ENCODE measurements around the gene GRIN3A.
"Not testable (repeated sequence)": the region's sequence is repeated elsewhere in the genome, so short reads cannot be mapped to it uniquely, and the experiment has no call there.

Gene GRIN3A

DNA sequence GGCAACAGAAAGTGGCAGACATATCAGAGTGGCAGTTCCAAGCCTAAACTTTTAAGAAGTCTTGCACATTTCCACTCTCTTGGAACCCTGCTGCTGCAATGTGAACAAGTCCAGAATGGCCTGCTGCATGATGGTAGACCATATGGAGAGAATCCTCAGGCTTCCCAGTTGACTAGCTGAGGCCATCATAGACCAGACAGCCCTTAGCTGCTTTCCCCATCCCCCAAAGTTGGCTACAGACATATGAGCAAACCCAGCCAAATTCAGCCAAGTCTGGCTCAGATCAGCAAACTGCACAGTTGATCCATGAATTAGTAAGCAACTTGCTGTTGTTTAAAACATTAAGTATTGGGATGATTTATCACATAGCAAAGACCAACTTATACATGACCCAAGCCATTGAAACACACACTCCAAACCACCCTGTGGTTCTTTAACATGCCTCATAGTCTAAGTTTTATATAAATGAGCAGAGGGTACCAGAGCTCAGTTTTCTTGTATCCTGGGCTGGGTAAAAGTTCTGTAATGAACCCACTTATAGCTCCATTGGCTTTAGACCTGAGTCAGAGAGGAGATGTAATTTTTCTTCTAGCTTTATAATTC is 163.6 kb downstream of the GRIN3A start:
- DNase-seq: no peak

DNA sequence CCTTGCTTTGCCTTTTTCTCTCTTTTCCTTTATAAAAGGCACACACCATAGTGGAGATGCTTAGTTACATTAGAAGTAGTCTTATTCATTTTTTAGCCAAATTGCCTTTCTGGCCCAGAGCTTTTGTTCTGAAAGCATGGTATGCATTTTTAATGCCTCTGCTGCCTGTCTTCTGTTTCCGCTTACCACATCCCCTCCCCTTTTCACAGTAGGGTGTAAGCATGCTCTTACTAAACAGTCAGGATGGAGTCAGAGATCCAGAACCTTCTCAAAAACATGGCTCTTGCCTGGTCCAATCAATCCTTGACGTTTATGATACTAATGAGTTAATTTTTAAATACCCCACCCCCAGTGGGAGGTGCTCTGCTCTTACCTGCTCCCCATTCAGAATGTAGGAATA is 166.1 kb downstream of the GRIN3A start:
- no peak for DNase-seq

DNA sequence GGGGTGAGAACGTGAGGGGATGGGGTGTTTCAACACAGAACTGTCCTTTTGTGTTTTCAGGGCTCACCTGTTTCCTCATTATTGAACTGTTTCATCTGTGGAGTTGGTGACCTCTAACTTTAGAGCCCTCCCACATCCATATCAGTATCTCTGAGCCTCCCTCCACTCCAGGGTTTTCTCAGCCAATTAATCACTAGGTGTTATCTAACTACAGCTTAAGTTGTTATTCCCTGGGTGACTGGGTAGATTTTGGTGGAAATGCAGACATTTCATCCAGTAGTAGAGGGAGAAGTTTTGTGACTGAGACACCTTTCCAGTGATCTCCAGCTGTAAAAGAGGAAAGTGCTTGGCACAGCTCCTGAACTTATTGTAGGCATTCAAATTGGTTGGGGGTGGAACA is 167.3 kb downstream of the GRIN3A start:
- no peak for DNase-seq

DNA sequence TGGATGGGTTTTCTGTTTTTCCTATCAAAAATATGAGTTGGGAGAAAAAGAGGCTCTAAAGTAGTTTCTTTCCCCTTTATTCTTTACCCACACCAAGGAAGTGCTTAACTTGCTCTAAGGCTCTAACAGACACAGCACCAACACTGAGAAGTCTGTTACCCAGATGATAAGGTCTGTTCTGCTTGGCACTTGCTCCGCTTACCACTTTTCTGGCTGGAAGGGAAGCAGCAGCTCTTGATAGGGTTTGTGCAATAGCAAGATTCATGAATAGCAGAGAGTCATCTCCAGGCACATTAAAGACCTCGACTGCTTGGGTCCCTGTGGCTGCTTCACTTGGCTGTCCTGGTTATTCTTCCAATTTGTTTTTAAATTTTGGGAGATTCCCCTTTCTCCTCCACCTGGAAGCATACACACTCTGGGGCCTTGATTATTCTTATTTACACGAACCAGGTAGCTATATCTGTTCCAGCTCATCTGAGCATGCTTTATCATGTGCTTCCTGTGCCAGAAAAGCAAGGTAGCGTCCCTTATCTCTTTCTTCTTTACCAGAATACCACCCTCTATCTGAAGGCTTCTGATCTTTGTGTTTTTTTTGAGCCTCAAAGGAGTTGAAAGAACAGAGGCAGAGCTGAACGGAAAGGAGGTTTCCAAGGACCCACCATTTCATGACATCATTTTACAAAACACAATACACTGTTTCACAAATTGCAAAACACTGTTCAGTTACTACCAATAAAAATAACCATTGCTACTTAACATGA is 168.5 kb downstream of the GRIN3A start:
- DNase-seq: no peak

DNA sequence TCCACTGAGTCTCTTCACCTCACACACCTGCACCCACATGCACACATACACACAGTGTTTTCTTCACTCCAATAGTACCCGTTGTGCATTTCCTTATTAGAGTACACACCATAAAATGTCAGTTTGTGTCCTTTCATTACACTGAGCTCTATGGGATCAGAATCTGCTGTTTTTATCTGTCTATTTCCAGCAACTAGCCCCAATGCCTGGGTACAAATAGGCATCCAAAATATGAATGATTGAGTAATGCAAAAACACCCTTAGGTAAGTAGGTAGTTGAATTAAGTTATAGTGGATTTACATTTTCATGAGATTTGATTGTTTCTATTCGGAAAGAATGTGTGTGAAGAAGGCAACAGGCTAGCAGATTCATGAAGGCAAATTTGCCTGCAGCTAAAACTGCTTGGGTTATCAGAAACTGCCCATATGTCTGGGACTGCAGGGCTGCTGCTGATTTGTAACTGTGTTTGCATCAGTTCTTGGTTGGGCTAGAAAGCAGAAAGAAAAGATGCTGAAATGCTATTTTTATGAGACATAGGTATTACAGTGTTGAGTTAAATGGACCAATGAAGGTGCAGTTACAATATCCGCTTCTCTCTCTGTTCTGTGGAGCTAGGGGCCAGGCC is 170.6 kb downstream of the GRIN3A start:
- no peak for DNase-seq

- DNase-seq: peak in 1 of 2 experiments; percentile 37
These were observed 171.3 kb downstream of the GRIN3A start for GRCh38 chr9:101566904-101567724.

DNA sequence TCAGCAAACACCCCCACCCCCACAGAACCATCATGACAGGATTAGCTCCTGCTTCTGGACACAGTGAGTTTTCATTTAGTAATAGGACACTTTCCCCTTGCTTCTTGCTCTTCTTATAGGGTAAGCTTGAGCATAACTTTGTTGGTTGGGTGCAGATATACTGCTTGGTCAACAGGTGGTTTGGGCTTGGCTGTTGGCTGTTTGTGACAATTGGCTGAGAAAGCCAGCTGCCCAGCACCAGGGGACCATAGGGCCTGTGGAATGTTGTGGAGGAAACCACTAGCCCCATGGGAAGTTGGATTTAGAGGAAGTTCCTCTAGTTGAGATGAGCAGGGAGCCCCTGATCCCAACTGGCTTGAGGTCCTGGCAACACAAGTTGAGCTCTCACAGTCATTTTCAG is 174.2 kb downstream of the GRIN3A start:
- no peak for DNase-seq

GRCh38 chr9:101562966-101563365 is 175.5 kb downstream of the GRIN3A start:
- DNase-seq: no peak

DNA sequence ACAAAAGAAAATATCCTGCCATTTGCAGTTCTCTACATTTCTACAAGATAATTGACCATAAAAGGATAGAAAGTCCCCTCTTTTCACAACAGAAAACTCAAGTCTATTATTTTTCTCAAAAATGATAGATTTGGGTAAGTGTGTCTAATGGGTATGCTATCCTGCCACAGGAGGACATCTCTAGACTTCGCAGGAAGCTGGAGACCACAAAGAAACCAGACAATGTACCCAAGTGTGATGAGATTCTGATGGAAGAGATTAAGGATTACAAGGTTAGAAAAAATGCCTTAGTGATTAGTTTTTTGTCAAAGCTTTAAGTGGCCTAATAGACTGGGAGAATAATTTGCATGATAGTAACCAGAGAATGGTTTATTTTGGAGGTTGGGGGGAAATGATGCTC is 176.7 kb downstream of the GRIN3A start:
- DNase-seq: no peak

DNA sequence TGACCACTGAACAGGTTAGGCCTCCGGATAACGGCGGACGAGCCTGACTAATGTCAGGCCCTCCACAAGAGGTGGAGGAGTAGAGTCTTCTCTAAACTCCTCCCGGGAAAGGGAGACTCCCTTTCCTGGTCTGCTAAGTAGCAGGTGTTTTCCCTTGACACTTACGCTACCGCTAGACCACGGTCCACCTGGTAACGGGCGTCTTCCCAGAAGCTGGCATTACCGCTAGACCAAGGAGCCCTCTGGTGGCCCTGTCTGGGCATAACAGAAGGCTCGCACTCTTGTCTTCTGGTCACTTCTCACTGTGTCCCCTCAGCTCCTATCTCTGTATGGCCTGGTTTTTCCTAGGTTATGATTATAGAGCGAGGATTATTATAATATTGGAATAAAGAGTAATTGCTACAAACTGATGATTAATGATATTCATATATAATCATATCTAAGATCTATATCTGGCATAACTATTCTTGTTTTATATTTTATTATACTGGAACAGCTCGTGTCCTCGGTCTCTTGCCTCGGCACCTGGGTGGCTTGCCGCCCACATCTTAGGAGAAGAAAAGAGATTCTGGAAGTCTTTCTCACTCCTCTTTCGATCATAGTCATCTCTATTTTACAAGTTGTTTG is 188.9 kb downstream of the GRIN3A start:
- DNase-seq: not testable (repeated sequence)

GRCh38 chr9:101543098-101543735 is 195.2 kb downstream of the GRIN3A start:
- no peak for DNase-seq

- DNase-seq: no peak
These were observed 198.4 kb downstream of the GRIN3A start for GRCh38 chr9:101540069-101540468.

- peak in 1 of 2 experiments; percentile 32 for DNase-seq
These were observed 201.5 kb downstream of the GRIN3A start for GRCh38 chr9:101536938-101537337.

GRCh38 chr9:101536351-101536750 is 202.1 kb downstream of the GRIN3A start:
- DNase-seq: no peak

DNA sequence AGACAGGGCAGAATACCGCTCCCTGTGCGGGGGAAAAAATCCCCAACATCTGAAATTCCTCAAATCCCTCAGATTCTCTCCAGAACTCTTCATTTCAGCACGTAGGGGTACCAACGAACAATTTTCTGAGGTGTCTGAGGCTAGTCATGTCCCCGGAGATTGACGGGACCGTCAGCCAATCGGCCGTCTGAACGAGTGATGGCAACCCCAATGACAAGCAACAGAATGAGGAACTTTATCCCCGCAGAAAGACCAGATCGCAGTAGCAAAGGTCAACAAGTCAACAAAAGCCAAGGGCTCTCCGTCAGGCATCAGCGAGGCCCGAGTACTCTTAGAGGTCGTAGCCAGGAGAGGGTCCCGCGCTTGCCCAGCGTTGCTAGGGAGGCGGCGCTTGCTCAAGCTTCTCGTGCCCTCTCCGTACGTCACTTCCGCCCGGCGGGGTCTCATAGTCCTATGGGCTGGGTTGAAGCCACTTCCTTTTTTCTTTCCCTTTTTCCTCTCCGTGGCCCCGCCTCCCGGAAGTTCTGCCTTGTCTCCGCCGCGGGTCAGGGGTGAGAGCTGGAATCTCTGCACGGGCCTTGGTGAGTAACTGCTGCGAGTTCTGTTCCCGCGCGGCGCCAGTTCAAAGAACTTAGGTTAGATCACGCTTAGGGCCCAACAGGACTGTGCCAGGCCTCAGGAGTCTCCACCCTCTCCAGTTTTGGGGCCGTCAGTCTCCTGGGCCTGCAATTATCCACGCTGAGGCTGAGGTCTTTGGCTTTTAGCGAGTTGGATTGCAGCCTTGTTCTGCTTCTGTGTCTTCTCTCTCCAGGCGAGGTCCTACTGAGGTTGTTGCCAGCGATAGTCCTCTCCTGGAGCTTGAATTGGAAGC is 204.9 kb downstream of the GRIN3A start, which contains the start of gene RNF20:
RNF20 (plus strand) TSS at position 520 of the 871 bp plus-strand sequence. CDS start 1,571 bp downstream, outside the sequence.
- peak; percentile 99 to 100 for DNase-seq

- DNase-seq: peak; percentile 73 to 80
These were observed 208.3 kb downstream of the GRIN3A start for GRCh38 chr9:101530076-101530711.

DNA sequence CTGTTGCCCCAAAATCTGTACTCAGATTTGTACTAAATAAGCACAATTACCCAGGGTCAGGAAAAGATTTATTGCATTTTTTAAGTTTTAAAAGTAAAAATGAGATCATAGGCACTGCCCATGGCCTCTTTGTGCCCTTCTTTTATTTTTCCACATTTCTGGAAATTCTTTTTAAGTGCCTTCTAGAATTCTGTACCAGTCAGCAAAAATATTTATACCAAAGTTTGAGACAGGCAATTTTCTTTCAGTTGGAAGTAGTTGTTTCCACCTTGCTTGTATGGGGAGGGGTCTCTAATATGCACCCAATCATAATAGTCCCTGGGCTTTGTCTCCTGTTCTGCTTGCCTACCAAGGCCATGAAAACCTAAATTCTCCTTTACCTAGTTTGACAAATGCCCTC is 210.4 kb downstream of the GRIN3A start:
- DNase-seq: no peak

- DNase-seq: no peak
These were observed 211.4 kb downstream of the GRIN3A start for GRCh38 chr9:101527066-101527465.

GRCh38 chr9:101524371-101524770 is 214.1 kb downstream of the GRIN3A start:
- DNase-seq: no peak

All from activated T-cell treated with anti-CD3 and anti-CD28 coated beads, Interleukin-2, amount 50 U/mL, for 48 hours (primary cell).